Testis (tissue), 3 donors: ENCODE measurements around the gene DRGX. TPM values are rescaled to one million over a fixed set of nuclear protein-coding genes. Genes with fewer than 3 reads are reported as not detected.

ENCODE experiments used
- DNase-seq: peaks from one replicate; pipeline ENCODE4 v3.0.0-alpha.2; 2019
- H3K27ac ChIP-seq, 2 donors: fragments of 200-600 bp; sonication (generic); one replicate each; pipeline ENCODE4 v1.5.1; 2019
- H3K27me3 ChIP-seq: fragments of 200-600 bp; sonication (generic); one replicate; pipeline ENCODE4 v1.5.1; 2019
- H3K36me3 ChIP-seq: fragments of 200-600 bp; sonication (generic); one replicate; pipeline ENCODE4 v1.5.1; 2017; ENCODE audit warnings: low read depth; ENCODE audit errors: missing control alignments
- H3K4me1 ChIP-seq: fragments of 200-600 bp; sonication (generic); one replicate; pipeline ENCODE4 v1.5.1; 2019
- H3K4me3 ChIP-seq, 2 donors: fragments of 200-600 bp; sonication (generic); one replicate each; pipeline ENCODE4 v1.5.1; 2017 to 2019
- H3K9me3 ChIP-seq: fragments of 200-600 bp; sonication (generic); one replicate; pipeline ENCODE4 v1.5.1; 2017
- POLR2A ChIP-seq: fragments of 450-650 bp; IDR thresholded peaks from one replicate; pipeline ENCODE4 v1.6.1; 2017; ENCODE audit warnings: antibody characterized with exemption, mild to moderate bottlenecking, moderate library complexity
- WGBS, 2 donors: methylation state at CpG; one replicate each; pipeline ENCODE4 v1.1.5; 2018; 5-methylcytosine and 5-hydroxymethylcytosine counted together
- intact Hi-C: fragments of 100-400 bp; cut with DNase I; formaldehyde crosslinking; loops from one replicate; pipeline ENCODE4 v1.15.1; 2023; ENCODE audit warnings: low total_unique reads
- polyA plus RNA-seq: library from polyadenylated mRNA; stranded (reverse); fragments of 350-450 nt; fragmentation: Illumina TruSeq; extraction: RNeasy Lipid Tissue Mini Kit (QIAGEN cat#74804); gene quantifications from one replicate; pipeline ENCODE4 v1.2.3, GENCODE V29; 2014; ENCODE audit warnings: low read depth, low replicate concordance; ENCODE audit not compliant: insufficient read depth
- total RNA-seq, 2 donors: library from RNA; depleted of rRNA; stranded (reverse); fragments of >200 nt; gene quantifications; one replicate each; pipeline ENCODE4 v1.2.3, GENCODE V29; 2016
- TF ChIP-seq, protein P1 (sequence below), 3 experiments: fragments of 450-650 bp in 2 of 3; fragments of 200-600 bp in 1 of 3; sonication (generic) in 1 of 3; IDR thresholded peaks; one replicate each; pipeline ENCODE4 v1.5.1; 2016 to 2019; ENCODE audit warnings: antibody characterized with exemption in 3 of 3, mild to moderate bottlenecking in 2 of 3, moderate library complexity in 1 of 3

DRGX gene
- total and polyA plus RNA-seq, 3 donors from 2014 or later = 0.33 TPM; not detected in 2

DNA sequence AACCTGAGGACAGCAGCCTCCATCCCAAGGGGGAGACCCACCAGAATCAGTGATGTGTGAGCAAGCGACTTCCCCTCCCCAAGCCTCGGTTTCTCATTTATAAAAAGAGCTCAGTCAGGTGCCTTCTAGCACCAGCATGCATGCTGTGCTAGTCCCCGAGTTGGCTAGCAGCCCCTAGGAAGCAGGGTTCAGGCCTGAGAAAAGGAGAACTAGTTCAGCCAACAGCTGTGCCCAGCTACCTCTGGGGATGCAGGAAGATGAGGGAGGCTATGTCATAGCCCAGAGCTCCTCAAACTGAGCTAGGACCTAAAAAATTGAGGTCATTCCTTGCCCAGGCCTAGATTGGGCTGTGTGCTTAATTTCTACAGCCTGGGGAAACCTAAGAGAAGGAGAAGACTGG lies 13.7 kb downstream of the DRGX start:
- Histone ChIP-seq H3K9me3 (no peaks in the 10 kb centered on the region), H3K4me3 (no peak overlapping the region), H3K27ac (no peak overlapping the region), H3K4me1 (no peaks in the 10 kb centered on the region), H3K27me3 (no peaks in the 10 kb centered on the region), H3K36me3 (no peaks in the 10 kb centered on the region)
- WGBS, 2 donors = 80 to 86% methylated on average over 3 of the region's 3 CpGs
- TF ChIP-seq, protein P1, sequence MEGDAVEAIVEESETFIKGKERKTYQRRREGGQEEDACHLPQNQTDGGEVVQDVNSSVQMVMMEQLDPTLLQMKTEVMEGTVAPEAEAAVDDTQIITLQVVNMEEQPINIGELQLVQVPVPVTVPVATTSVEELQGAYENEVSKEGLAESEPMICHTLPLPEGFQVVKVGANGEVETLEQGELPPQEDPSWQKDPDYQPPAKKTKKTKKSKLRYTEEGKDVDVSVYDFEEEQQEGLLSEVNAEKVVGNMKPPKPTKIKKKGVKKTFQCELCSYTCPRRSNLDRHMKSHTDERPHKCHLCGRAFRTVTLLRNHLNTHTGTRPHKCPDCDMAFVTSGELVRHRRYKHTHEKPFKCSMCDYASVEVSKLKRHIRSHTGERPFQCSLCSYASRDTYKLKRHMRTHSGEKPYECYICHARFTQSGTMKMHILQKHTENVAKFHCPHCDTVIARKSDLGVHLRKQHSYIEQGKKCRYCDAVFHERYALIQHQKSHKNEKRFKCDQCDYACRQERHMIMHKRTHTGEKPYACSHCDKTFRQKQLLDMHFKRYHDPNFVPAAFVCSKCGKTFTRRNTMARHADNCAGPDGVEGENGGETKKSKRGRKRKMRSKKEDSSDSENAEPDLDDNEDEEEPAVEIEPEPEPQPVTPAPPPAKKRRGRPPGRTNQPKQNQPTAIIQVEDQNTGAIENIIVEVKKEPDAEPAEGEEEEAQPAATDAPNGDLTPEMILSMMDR (IDR thresholded peaks at IDR 0.05) = no peak
- intact Hi-C loops = no loop called here
- no peak for DNase-seq

DNA sequence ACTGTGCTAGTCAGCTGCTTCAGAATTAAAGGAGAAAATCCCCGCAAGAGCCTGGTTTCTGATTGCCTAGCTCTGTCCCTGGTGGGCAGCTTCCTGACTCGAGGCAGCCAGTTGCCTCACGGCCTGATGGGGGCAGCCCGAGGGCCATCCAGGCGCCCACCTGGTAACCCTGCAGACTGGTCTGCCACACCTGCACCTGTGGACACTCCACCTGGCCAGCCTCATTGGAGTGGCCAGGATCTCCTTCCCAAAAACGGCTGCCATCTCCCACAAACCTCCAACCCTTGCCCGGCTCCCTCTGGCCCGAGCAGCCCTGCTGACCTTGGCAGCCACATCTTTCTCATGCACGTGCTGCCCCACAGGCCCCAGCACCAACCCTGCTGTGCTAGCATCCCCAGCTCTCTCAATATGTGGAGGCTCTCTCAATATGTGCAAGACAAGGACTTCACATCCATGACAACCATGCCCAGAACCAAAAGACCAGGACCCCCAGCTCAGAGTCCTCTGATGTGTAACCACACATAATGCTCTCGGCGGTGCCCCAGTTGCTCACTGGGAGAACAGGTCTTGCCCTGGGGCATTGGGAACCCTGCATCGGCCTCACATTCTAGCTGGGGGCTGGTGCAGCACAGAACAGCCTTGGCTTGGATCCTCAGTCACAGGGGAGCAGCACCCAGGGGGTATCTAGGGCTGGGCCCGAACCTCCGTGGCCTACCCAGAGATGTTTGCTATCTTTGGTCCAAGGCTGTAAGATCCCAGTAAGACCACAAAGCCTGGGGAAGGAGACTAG lies 14.6 kb downstream of the DRGX start:
- H3K9me3 ChIP-seq = no peaks in the 10 kb centered on the region
- no peak overlapping the region for H3K27ac ChIP-seq
- H3K4me1 ChIP-seq = no peaks in the 10 kb centered on the region
- no peaks in the 10 kb centered on the region for H3K27me3 ChIP-seq
- no peaks in the 10 kb centered on the region for H3K36me3 ChIP-seq
- WGBS, 2 donors = 81 to 88% methylated on average over 10 to 14 of the region's 14 CpGs
- TF ChIP-seq POLR2A = no peak
- TF ChIP-seq, protein P1 (IDR thresholded peaks at IDR 0.05) = no peak
- intact Hi-C loops = no loop called here
- no peak for DNase-seq
- no peak overlapping the region for H3K4me3 ChIP-seq

DNA sequence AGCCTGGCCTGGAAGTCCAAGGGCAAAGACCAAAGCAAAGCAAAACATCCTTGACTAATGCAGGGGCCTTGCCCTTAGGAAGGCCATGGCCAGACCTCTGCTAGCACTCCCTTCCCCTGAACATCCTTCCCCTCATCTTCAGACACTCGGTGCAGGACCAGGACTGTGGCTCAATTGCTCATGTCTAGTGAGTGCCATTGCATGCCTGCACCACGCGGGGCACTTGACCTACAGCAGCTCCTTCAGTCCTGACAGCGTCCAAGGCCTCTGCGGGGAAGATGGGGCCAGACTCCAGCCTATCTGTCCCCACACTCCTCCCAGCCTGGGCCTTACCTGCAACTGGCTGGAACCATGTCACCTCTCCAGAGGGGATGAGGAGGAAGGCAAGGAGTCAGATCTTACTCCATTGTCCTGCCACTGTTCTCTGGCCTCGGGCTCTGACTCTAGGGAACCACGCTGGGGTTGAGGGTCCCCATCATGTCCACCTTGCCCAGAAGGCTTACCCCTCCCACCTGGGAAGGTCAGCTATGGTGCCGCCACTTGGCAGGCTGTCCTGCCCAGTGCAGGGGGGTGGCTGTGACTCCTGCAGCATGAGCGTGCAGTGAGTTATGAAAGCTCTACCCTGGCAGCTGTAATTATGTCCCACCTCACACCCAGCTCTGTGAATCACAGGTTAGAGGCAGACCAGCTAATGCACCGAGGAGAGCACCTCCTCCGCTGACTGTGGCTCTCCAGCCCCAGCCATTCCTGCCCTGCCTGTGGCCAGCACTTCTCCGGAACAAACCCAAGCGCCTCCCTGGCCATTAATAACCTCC lies 16.1 kb downstream of the DRGX start:
- TF ChIP-seq, protein P1 (IDR thresholded peaks at IDR 0.05) = no peak
- TF ChIP-seq POLR2A = no peak
- intact Hi-C loops = no loop called here

DNA sequence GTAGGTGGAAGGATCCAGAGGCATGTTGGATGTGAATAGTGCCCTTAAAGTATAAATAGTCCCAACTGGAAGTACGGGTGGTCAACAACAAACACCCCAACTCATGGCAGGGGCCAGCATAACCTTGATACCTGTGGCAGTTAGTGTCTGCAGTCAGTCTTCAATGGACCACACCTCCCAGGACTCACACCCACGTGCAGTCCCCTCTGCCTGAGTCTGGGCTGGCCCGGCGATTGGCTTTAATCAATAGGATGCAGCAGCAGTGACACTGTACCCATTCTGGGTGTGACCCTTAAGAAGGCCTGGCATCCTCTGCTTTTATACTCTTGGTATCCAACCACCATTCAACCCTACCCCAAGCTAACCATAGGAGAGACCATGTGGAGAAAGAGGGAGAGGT lies 18.6 kb downstream of the DRGX start:
- no peaks in the 10 kb centered on the region for H3K9me3 ChIP-seq
- intact Hi-C loops = no loop called here
- no peaks in the 10 kb centered on the region for H3K4me1 ChIP-seq
- 83 to 100% methylated on average over 1 to 4 of the region's 4 CpGs for WGBS, 2 donors
- H3K27me3 ChIP-seq = no peaks in the 10 kb centered on the region
- no peak overlapping the region for H3K4me3 ChIP-seq
- no peak overlapping the region for H3K27ac ChIP-seq
- TF ChIP-seq, protein P1 (IDR thresholded peaks at IDR 0.05) = no peak
- no peak for TF ChIP-seq POLR2A
- no peaks in the 10 kb centered on the region for H3K36me3 ChIP-seq
- DNase-seq = no peak

More for the DNA sequence above, 16.1 kb downstream of the DRGX start:
- Histone ChIP-seq H3K4me3 (no peak overlapping the region), H3K36me3 (no peaks in the 10 kb centered on the region), H3K4me1 (no peaks in the 10 kb centered on the region), H3K9me3 (no peaks in the 10 kb centered on the region), H3K27me3 (no peaks in the 10 kb centered on the region), H3K27ac (no peak overlapping the region)
- WGBS, 2 donors = 62 to 72% methylated on average over 7 to 13 of the region's 13 CpGs
- peak; percentile 25 for DNase-seq
